Pulmonary artery endothelial cell (primary cell): ENCODE measurements around the gene FGF14. TPM values are rescaled to one million over a fixed set of nuclear protein-coding genes. Genes with fewer than 3 reads are reported as not detected.
"Not testable (repeated sequence)": the region's sequence is repeated elsewhere in the genome, so short reads cannot be mapped to it uniquely, and the experiment has no call there.

Experiments
- DNase-seq: peaks from one replicate; pipeline ENCODE4 v3.0.0-alpha.2; 2011; ENCODE audit warnings: low read depth, low spot score
- total RNA-seq: library from RNA; depleted of rRNA; stranded (reverse); fragments of >200 nt; gene quantifications from 2 replicates; pipeline ENCODE4 v1.2.3, GENCODE V29; 2014

Gene FGF14
- total RNA-seq, 1 donor from 2014 or later, result not detected

GRCh38 chr13:101869553-101869952 lies 532.3 kb downstream of the FGF14 start:
- no peak for DNase-seq

GRCh38 chr13:101868585-101869469 lies 533.0 kb downstream of the FGF14 start:
- no peak for DNase-seq

GRCh38 chr13:101866889-101867581 lies 534.8 kb downstream of the FGF14 start:
- no peak for DNase-seq

- no peak for DNase-seq
Observed at GRCh38 chr13:101858860-101859259, 543.0 kb downstream of the FGF14 start.

GRCh38 chr13:101846701-101847100 lies 555.1 kb downstream of the FGF14 start:
- no peak for DNase-seq

- no peak for DNase-seq
Observed at GRCh38 chr13:101846249-101846648, 555.6 kb downstream of the FGF14 start.

- DNase-seq, result no peak
Observed at GRCh38 chr13:101845245-101846020, 556.4 kb downstream of the FGF14 start.

GRCh38 chr13:101841698-101842097 lies 560.1 kb downstream of the FGF14 start:
- no peak for DNase-seq

GRCh38 chr13:101838323-101838722 lies 563.5 kb downstream of the FGF14 start:
- DNase-seq, result no peak

- not testable (repeated sequence) for DNase-seq
Observed at GRCh38 chr13:101837778-101838177, 564.1 kb downstream of the FGF14 start.

GRCh38 chr13:101837288-101837687 lies 564.6 kb downstream of the FGF14 start:
- no peak for DNase-seq

GRCh38 chr13:101835920-101836319 lies 565.9 kb downstream of the FGF14 start:
- DNase-seq, result no peak

- DNase-seq, result no peak
Observed at GRCh38 chr13:101833671-101834070, 568.2 kb downstream of the FGF14 start.

- DNase-seq, result no peak
Observed at GRCh38 chr13:101830035-101830434, 571.8 kb downstream of the FGF14 start.

- DNase-seq, result no peak
Observed at GRCh38 chr13:101829484-101829883, 572.4 kb downstream of the FGF14 start.

GRCh38 chr13:101828119-101828518 lies 573.7 kb downstream of the FGF14 start:
- no peak for DNase-seq

- no peak for DNase-seq
Observed at GRCh38 chr13:101817898-101818297, 584.0 kb downstream of the FGF14 start.

- DNase-seq, result no peak
Observed at GRCh38 chr13:101811881-101812280, 590.0 kb downstream of the FGF14 start.

GRCh38 chr13:101811284-101811839 lies 590.5 kb downstream of the FGF14 start:
- DNase-seq, result no peak

GRCh38 chr13:101799196-101799595 lies 602.7 kb downstream of the FGF14 start:
- DNase-seq, result no peak

- no peak for DNase-seq
Observed at GRCh38 chr13:101798437-101798836, 603.4 kb downstream of the FGF14 start.

- DNase-seq, result no peak
Observed at GRCh38 chr13:101795460-101795859, 606.4 kb downstream of the FGF14 start.
